Left renal pelvis (tissue), 4 donors: ENCODE results near the gene GVQW3. TPM values are rescaled to one million over a fixed set of nuclear protein-coding genes. Genes with fewer than 3 reads are reported as not detected.

ENCODE experiments used
- DNase-seq, 4 donors: peaks; one replicate each; pipeline ENCODE4 v3.0.0-alpha.2; 2013; ENCODE audit warnings: low read depth in 4 of 4, low spot score in 3 of 4
- polyA plus RNA-seq, 4 donors: library from polyadenylated mRNA; unstranded; fragments of 120-200 nt; gene quantifications; one replicate each; pipeline ENCODE4 v1.2.1, GENCODE V29; 2013; ENCODE audit not compliant: insufficient read length in 4 of 4

Gene GVQW3
- 10 to 100 TPM in 3 of 4 donors, 1 to 10 TPM in 1; 8.0 to 16.8 (median 11.3) TPM for polyA plus RNA-seq

GRCh38 chr11:76380977-76381719, at the start of gene GVQW3, which contains the start of gene THAP12:
GVQW3 (plus strand) TSS chr11:76381323; CDS start chr11:76381829, 506 bp downstream.
THAP12 (minus strand) TSS chr11:76381132; CDS start chr11:76380836, 296 bp downstream.
- DNase-seq = peak; percentile 97 to 98 (median 98)

- DNase-seq = no peak
These were observed 46.2 kb upstream of the GVQW3 start for GRCh38 chr11:76334826-76335389.

GRCh38 chr11:76335842-76336241, 45.3 kb upstream of the GVQW3 start:
- DNase-seq = no peak

- no peak for DNase-seq
These were observed 44.5 kb upstream of the GVQW3 start for GRCh38 chr11:76336597-76336996.

- DNase-seq = no peak
These were observed 43.7 kb upstream of the GVQW3 start for GRCh38 chr11:76337469-76337868.

- DNase-seq = no peak
These were observed 43.2 kb upstream of the GVQW3 start for GRCh38 chr11:76337923-76338322.

- no peak for DNase-seq
These were observed 41.9 kb upstream of the GVQW3 start for GRCh38 chr11:76339221-76339620.

- DNase-seq = no peak
These were observed 33.7 kb upstream of the GVQW3 start for GRCh38 chr11:76347466-76347865.

- DNase-seq = no peak
These were observed 32.8 kb upstream of the GVQW3 start for GRCh38 chr11:76348348-76348747.

GRCh38 chr11:76355172-76355571, 26.0 kb upstream of the GVQW3 start:
- DNase-seq = no peak

GRCh38 chr11:76361374-76361773, 19.7 kb upstream of the GVQW3 start:
- no peak for DNase-seq

- no peak for DNase-seq
These were observed 19.3 kb upstream of the GVQW3 start for GRCh38 chr11:76361776-76362175.

- DNase-seq = no peak
These were observed 18.4 kb upstream of the GVQW3 start for GRCh38 chr11:76362716-76363115.

- DNase-seq = no peak
These were observed 16.0 kb upstream of the GVQW3 start for GRCh38 chr11:76365038-76365679.

GRCh38 chr11:76368490-76368889, 12.6 kb upstream of the GVQW3 start:
- DNase-seq = no peak

- no peak for DNase-seq
These were observed 11.7 kb upstream of the GVQW3 start for GRCh38 chr11:76369406-76369805.

- no peak for DNase-seq
These were observed 10.0 kb upstream of the GVQW3 start for GRCh38 chr11:76371170-76371569.

- no peak for DNase-seq
These were observed 4.2 kb upstream of the GVQW3 start for GRCh38 chr11:76376746-76377558.

- no peak for DNase-seq
These were observed 1.3 kb upstream of the GVQW3 start for GRCh38 chr11:76379807-76380158.

- peak in 1 of 4 donors; percentile 19 for DNase-seq
These were observed 755 bp upstream of the GVQW3 start for GRCh38 chr11:76380159-76380976.
